Vagina (tissue), 2 donors: Measurements from ENCODE around the gene MACF1. TPM values are rescaled to one million over a fixed set of nuclear protein-coding genes. Genes with fewer than 3 reads are reported as not detected.

Experiments used
- DNase-seq, 2 donors: peaks; one replicate each; pipeline ENCODE4 v3.0.0-alpha.2; 2017; ENCODE audit errors: extremely low spot score in 2 of 2
- H3K27ac ChIP-seq: fragments of 200-600 bp; sonication (generic); one replicate; pipeline ENCODE4 v1.5.1; 2019
- H3K27me3 ChIP-seq: fragments of 200-600 bp; sonication (generic); one replicate; pipeline ENCODE4 v1.5.1; 2019
- H3K36me3 ChIP-seq, 2 donors: fragments of 200-600 bp; sonication (generic); one replicate each; pipeline ENCODE4 v1.5.1; 2017 to 2019
- H3K4me1 ChIP-seq: fragments of 200-600 bp; sonication (generic); one replicate; pipeline ENCODE4 v1.5.1; 2019
- H3K4me3 ChIP-seq, 2 donors: fragments of 200-600 bp; sonication (generic); 1 replicate in 1 of 2; 2 replicates in 1 of 2; pipeline ENCODE4 v1.5.1; 2016 to 2019
- H3K9me3 ChIP-seq: fragments of 200-600 bp; sonication (generic); one replicate; pipeline ENCODE4 v1.5.1; 2019
- POLR2A ChIP-seq, 2 donors: fragments of 450-650 bp; IDR thresholded peaks; one replicate each; pipeline ENCODE4 v1.6.1; 2017; ENCODE audit warnings: antibody characterized with exemption in 2 of 2, mild to moderate bottlenecking in 2 of 2, moderate library complexity in 2 of 2
- POLR2AphosphoS5 ChIP-seq, 2 donors: sonication (generic); formaldehyde crosslinking; IDR thresholded peaks; one replicate each; pipeline ENCODE4 v1.9.0; 2017; ENCODE audit warnings: antibody characterized with exemption in 2 of 2, mild to moderate bottlenecking in 2 of 2, low read depth in 1 of 2; ENCODE audit not compliant: insufficient read depth in 1 of 2
- intact Hi-C: fragments of 100-400 bp; cut with DNase I; formaldehyde crosslinking; loops from one replicate; pipeline ENCODE4 v1.15.1; 2023
- total RNA-seq: library from RNA; depleted of rRNA; stranded (reverse); fragments of >200 nt; gene quantifications from one replicate; pipeline ENCODE4 v1.2.3, GENCODE V29; 2016
- TF ChIP-seq, protein P1 (sequence below), 3 experiments: fragments of 450-650 bp in 2 of 3; fragments of 200-600 bp in 1 of 3; sonication (generic) in 1 of 3; IDR thresholded peaks; one replicate each; pipeline ENCODE4 v1.5.1; 2017 to 2019; ENCODE audit warnings: antibody characterized with exemption in 3 of 3, mild to moderate bottlenecking in 2 of 3, moderate library complexity in 2 of 3

MACF1 gene
- total RNA-seq, 1 donor from 2014 or later, result 291 TPM

DNA sequence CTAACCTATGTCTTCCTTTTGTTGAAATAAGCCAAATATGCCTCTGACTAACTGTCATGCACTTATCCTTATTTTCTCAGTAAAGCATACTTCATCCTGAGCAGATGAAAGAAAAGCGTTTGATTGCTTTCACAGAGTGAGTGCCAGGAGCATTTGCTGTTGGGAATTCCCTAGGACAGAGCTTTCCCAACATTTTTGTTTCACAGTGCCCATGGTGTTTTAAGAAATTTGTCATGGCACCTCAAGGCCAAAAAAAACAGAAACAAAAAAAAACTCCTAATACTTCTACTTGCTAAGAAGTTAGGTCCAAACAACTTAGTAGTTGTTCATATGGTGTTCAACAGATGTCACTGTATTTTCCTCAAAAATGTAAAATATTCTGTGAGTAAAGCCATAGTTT lies 166.1 kb downstream of the MACF1 start:
- Histone ChIP-seq H3K27me3 (no peaks in the 10 kb centered on the region), H3K9me3 (no peaks in the 10 kb centered on the region), H3K27ac (no peak overlapping the region), H3K4me1 (no peaks in the 10 kb centered on the region), H3K36me3 (peaks cover 0 to 47% of the 10 kb centered on the region in 2 donors), H3K4me3 (no peak overlapping the region)
- DNase-seq, result no peak
- TF ChIP-seq POLR2AphosphoS5 (IDR thresholded peaks at IDR 0.05; ENCODE audit: insufficient read depth in 1 of 2, low read depth in 1 of 2) (no peak), POLR2A (IDR thresholded peaks at IDR 0.05) (no peak)
- TF ChIP-seq, protein P1, sequence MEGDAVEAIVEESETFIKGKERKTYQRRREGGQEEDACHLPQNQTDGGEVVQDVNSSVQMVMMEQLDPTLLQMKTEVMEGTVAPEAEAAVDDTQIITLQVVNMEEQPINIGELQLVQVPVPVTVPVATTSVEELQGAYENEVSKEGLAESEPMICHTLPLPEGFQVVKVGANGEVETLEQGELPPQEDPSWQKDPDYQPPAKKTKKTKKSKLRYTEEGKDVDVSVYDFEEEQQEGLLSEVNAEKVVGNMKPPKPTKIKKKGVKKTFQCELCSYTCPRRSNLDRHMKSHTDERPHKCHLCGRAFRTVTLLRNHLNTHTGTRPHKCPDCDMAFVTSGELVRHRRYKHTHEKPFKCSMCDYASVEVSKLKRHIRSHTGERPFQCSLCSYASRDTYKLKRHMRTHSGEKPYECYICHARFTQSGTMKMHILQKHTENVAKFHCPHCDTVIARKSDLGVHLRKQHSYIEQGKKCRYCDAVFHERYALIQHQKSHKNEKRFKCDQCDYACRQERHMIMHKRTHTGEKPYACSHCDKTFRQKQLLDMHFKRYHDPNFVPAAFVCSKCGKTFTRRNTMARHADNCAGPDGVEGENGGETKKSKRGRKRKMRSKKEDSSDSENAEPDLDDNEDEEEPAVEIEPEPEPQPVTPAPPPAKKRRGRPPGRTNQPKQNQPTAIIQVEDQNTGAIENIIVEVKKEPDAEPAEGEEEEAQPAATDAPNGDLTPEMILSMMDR (IDR thresholded peaks at IDR 0.05), result no peak
- intact Hi-C loops, result no loop called here

DNA sequence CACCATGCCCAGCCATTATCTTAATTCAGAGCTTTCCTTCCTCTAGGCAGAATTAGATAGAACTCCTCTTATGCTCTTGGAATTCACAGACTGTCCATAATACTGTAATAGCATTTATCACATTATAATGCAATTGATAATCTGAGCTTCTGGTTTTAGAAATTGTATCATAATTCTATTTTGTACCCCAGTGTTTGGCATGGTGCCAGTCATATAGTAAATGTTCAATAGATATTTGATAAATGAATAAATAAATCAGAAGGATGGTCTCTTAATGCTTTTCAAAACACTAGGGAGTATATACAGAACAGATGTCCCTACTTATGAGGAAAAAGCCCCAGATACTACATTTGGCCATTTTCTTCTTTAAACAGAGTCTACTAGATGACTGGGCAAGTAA lies 167.6 kb downstream of the MACF1 start:
- H3K27me3 ChIP-seq, result no peaks in the 10 kb centered on the region
- H3K36me3 ChIP-seq, result peaks cover 0 to 47% of the 10 kb centered on the region in 2 donors
- no peak overlapping the region for H3K4me3 ChIP-seq
- intact Hi-C loops, result no loop called here
- no peaks in the 10 kb centered on the region for H3K9me3 ChIP-seq
- no peak overlapping the region for H3K27ac ChIP-seq
- no peak for DNase-seq
- no peaks in the 10 kb centered on the region for H3K4me1 ChIP-seq
- TF ChIP-seq POLR2AphosphoS5 (IDR thresholded peaks at IDR 0.05; ENCODE audit: insufficient read depth in 1 of 2, low read depth in 1 of 2) (no peak), POLR2A (IDR thresholded peaks at IDR 0.05) (no peak)
- TF ChIP-seq, protein P1 (IDR thresholded peaks at IDR 0.05), result no peak

GRCh38 chr1:39376656-39377055 lies 172.2 kb downstream of the MACF1 start:
- DNase-seq, result no peak
- no peak for TF ChIP-seq POLR2AphosphoS5 (IDR thresholded peaks at IDR 0.05; ENCODE audit: insufficient read depth in 1 of 2, low read depth in 1 of 2)
- TF ChIP-seq, protein P1 (IDR thresholded peaks at IDR 0.05), result no peak
- no peak for TF ChIP-seq POLR2A (IDR thresholded peaks at IDR 0.05)
- Histone ChIP-seq H3K9me3 (no peaks in the 10 kb centered on the region), H3K4me3 (no peak overlapping the region), H3K4me1 (peaks cover 4% of the 10 kb centered on the region), H3K36me3 (peaks cover 0 to 38% of the 10 kb centered on the region in 2 donors), H3K27ac (no peak overlapping the region), H3K27me3 (no peaks in the 10 kb centered on the region)
- intact Hi-C loops, result no loop called here

DNA sequence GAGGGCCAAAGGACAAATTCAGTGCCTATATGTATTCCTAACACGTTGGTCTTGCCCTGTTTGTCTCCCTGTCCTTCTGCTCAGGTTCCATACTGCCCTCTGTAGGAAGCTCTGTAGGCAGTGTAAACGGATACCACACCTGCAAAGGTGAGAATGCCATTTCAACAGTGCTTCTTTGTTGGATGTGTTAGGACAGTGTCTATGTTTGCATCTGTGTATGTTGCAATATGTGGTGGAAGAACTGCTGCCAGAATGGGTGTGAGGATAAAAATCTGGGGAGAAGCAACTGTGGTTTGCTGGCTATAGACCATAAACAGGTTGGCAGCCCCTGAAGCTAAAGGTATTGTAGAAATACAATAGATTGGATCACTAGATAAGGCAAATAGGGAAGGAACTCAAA lies 173.9 kb downstream of the MACF1 start:
- Histone ChIP-seq H3K36me3 (peaks cover 0 to 46% of the 10 kb centered on the region in 2 donors), H3K9me3 (no peaks in the 10 kb centered on the region), H3K27ac (no peak overlapping the region), H3K4me1 (peaks cover 4% of the 10 kb centered on the region), H3K27me3 (no peaks in the 10 kb centered on the region), H3K4me3 (no peak overlapping the region)
- DNase-seq, result no peak
- intact Hi-C loops, result no loop called here
- peak in 1 of 2 donors; percentile 54 for TF ChIP-seq POLR2AphosphoS5 (IDR thresholded peaks at IDR 0.05; ENCODE audit: insufficient read depth in 1 of 2, low read depth in 1 of 2)
- TF ChIP-seq, protein P1 (IDR thresholded peaks at IDR 0.05), result peak in 1 of 3 experiments; percentile 17
- no peak for TF ChIP-seq POLR2A (IDR thresholded peaks at IDR 0.05)

GRCh38 chr1:39379187-39379586 lies 174.7 kb downstream of the MACF1 start:
- DNase-seq, result no peak
- Histone ChIP-seq H3K4me3 (no peak overlapping the region), H3K27ac (no peak overlapping the region), H3K4me1 (peaks cover 4% of the 10 kb centered on the region), H3K9me3 (no peaks in the 10 kb centered on the region), H3K36me3 (peaks cover 0 to 46% of the 10 kb centered on the region in 2 donors), H3K27me3 (no peaks in the 10 kb centered on the region)
- intact Hi-C loops, result no loop called here
- TF ChIP-seq POLR2AphosphoS5 (IDR thresholded peaks at IDR 0.05; ENCODE audit: insufficient read depth in 1 of 2, low read depth in 1 of 2), result no peak
- TF ChIP-seq POLR2A (IDR thresholded peaks at IDR 0.05), result no peak
- TF ChIP-seq, protein P1 (IDR thresholded peaks at IDR 0.05), result no peak
